Calu3 (cell line): ENCODE data around the gene GARRE1. TPM values are rescaled to one million over a fixed set of nuclear protein-coding genes. Genes with fewer than 3 reads are reported as not detected.

Source experiments
- BruUV-seq: library from RNA; stranded (reverse); fragments of 400-500 nt; replicated peaks from 2 replicates; lab custom pipeline; 2021; lab: Mats Ljungman, UMichigan
- CTCF ChIA-PET: fragments of 300-600 bp; sonication (Branson Sonifier 250); formaldehyde crosslinking; loops from one replicate; lab custom pipeline; 2022; ENCODE audit warnings: antibody characterized with exemption; lab: Charles Lee
- DNase-seq: peaks from one replicate; pipeline ENCODE4 v3.0.0; 2022
- H3K27ac Mint-ChIP-seq: one replicate; pipeline ENCODE4 v1.8.0; 2022; ENCODE audit warnings: mixed read lengths; ENCODE audit not compliant: unreplicated experiment
- H3K27me3 Mint-ChIP-seq: one replicate; pipeline ENCODE4 v1.8.0; 2022; ENCODE audit warnings: mixed read lengths; ENCODE audit not compliant: unreplicated experiment
- H3K36me3 Mint-ChIP-seq: one replicate; pipeline ENCODE4 v1.8.0; 2022; ENCODE audit warnings: mild to moderate bottlenecking, moderate library complexity, mixed read lengths; ENCODE audit not compliant: insufficient read depth, unreplicated experiment
- H3K4me1 Mint-ChIP-seq: one replicate; pipeline ENCODE4 v1.8.0; 2022; ENCODE audit warnings: mild to moderate bottlenecking, low read depth, mixed read lengths; ENCODE audit not compliant: unreplicated experiment
- H3K4me3 Mint-ChIP-seq: one replicate; pipeline ENCODE4 v1.8.0; 2022; ENCODE audit warnings: mild to moderate bottlenecking, low read depth, moderate library complexity, mixed read lengths; ENCODE audit not compliant: unreplicated experiment
- H3K9me3 Mint-ChIP-seq: one replicate; pipeline ENCODE4 v1.8.0; 2022; ENCODE audit warnings: low read depth, mixed read lengths; ENCODE audit not compliant: unreplicated experiment
- intact Hi-C: fragments of 100-400 bp; cut with micrococcal nuclease; formaldehyde crosslinking; loops from one replicate; pipeline ENCODE4 v1.10.0; 2022; ENCODE audit not compliant: unreplicated experiment
- total RNA-seq: library from RNA; stranded (reverse); gene quantifications from 2 replicates; pipeline ENCODE4 v1.2.3, GENCODE V29; 2022
- TF ChIP-seq, protein P1 (sequence below): fragments of 200-600 bp; IDR thresholded peaks from one replicate; pipeline ENCODE4 v1.8.0; 2022; ENCODE audit warnings: antibody characterized with exemption; ENCODE audit not compliant: unreplicated experiment

GARRE1 gene
- total RNA-seq, 1 experiment from 2014 or later = 19.9 TPM

DNA sequence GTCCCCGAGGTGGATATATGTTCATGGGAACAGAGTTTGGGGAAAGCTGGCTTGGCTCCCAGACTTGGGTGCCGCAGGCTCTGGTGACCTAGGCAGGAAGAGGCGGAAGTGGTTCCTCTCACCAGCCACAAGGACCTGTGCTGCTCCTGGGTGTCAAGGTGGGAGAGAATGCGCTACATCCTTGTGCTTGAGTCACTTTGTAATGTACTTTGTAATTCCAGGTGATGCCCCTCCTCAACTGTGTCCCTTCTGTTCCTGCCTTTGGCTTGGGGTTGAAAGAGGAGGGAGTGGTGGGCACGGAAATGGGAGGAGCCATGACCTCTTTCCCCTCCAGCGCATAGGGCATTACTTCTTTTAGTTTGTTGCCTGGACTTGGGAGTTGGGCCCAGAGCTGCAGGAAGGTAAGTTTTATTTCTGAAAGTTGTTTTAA is 10.9 kb downstream of the GARRE1 start:
- intact Hi-C loops = no loop called here
- H3K4me1 Mint-ChIP-seq = peaks cover 32% of the 10 kb centered on the region
- DNase-seq = no peak

DNA sequence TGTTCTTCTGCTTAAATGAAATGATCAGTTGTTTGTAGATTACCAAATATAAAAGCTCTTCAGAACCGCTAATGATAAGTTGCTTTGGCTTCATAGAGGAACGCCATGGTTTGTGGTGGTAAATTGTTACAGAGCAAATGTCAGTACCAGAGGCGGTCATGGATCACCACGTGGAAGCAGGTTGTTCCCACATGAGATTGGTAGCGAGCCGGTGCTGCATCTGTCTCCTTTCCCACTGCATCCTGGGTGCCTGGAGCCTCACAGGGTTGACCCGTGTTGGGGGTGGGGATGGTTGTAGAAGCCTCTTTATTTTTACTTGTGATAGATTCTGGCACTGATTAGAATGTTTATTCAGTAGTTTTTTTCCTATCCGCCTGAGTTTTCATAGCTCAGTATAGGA is 14.7 kb downstream of the GARRE1 start:
- intact Hi-C loops = no loop called here
- no peak for DNase-seq
- CTCF ChIA-PET = interaction anchor here (0.6 kb wide), 1 partner anchor 15 kb away, joined by 4 read pairs; no protein-coding TSS in a partner anchor
- H3K4me3 Mint-ChIP-seq = no peak overlapping the region
- H3K27me3 Mint-ChIP-seq = no peaks in the 10 kb centered on the region
- H3K36me3 Mint-ChIP-seq = no peaks in the 10 kb centered on the region
- TF ChIP-seq, protein P1, sequence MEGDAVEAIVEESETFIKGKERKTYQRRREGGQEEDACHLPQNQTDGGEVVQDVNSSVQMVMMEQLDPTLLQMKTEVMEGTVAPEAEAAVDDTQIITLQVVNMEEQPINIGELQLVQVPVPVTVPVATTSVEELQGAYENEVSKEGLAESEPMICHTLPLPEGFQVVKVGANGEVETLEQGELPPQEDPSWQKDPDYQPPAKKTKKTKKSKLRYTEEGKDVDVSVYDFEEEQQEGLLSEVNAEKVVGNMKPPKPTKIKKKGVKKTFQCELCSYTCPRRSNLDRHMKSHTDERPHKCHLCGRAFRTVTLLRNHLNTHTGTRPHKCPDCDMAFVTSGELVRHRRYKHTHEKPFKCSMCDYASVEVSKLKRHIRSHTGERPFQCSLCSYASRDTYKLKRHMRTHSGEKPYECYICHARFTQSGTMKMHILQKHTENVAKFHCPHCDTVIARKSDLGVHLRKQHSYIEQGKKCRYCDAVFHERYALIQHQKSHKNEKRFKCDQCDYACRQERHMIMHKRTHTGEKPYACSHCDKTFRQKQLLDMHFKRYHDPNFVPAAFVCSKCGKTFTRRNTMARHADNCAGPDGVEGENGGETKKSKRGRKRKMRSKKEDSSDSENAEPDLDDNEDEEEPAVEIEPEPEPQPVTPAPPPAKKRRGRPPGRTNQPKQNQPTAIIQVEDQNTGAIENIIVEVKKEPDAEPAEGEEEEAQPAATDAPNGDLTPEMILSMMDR = no peak
- no TSS peak for BruUV-seq
- H3K9me3 Mint-ChIP-seq = no peaks in the 10 kb centered on the region
- peaks cover 24% of the 10 kb centered on the region for H3K4me1 Mint-ChIP-seq
- H3K27ac Mint-ChIP-seq = no peak overlapping the region

More for the DNA sequence above, 10.9 kb downstream of the GARRE1 start:
- TF ChIP-seq, protein P1 = no peak
- H3K36me3 Mint-ChIP-seq = peaks cover 5% of the 10 kb centered on the region
- no TSS peak for BruUV-seq
- no peaks in the 10 kb centered on the region for H3K9me3 Mint-ChIP-seq
- H3K4me3 Mint-ChIP-seq = no peak overlapping the region
- no peaks in the 10 kb centered on the region for H3K27me3 Mint-ChIP-seq
- CTCF ChIA-PET = no interaction called here
- H3K27ac Mint-ChIP-seq = no peak overlapping the region

DNA sequence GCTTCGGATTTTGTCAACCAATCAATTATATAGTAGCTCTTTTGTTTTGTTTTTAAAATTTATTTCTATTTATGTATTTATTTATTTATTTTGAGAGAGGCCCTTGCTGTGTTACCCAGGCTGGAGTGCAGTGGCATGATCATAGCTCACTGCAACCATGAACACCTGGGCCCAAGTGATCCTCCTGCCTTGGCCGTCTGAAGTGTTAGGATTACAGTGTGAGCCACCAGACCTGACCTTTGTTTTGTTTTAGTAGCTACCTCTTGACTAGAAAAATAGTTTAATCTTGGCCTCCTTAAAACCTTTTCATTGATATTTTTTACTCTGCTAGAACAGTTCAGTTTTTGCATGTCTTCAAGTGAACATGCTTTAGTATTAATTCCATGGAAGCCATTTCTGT is 15.1 kb downstream of the GARRE1 start:
- CTCF ChIA-PET = no interaction called here
- intact Hi-C loops = no loop called here
- no peak for DNase-seq
- H3K4me3 Mint-ChIP-seq = no peak overlapping the region
- no TSS peak for BruUV-seq
- H3K27me3 Mint-ChIP-seq = no peaks in the 10 kb centered on the region
- peaks cover 25% of the 10 kb centered on the region for H3K4me1 Mint-ChIP-seq
- no peaks in the 10 kb centered on the region for H3K9me3 Mint-ChIP-seq
- H3K27ac Mint-ChIP-seq = peak overlapping the region; percentile 72
- TF ChIP-seq, protein P1 = no peak
- no peaks in the 10 kb centered on the region for H3K36me3 Mint-ChIP-seq

DNA sequence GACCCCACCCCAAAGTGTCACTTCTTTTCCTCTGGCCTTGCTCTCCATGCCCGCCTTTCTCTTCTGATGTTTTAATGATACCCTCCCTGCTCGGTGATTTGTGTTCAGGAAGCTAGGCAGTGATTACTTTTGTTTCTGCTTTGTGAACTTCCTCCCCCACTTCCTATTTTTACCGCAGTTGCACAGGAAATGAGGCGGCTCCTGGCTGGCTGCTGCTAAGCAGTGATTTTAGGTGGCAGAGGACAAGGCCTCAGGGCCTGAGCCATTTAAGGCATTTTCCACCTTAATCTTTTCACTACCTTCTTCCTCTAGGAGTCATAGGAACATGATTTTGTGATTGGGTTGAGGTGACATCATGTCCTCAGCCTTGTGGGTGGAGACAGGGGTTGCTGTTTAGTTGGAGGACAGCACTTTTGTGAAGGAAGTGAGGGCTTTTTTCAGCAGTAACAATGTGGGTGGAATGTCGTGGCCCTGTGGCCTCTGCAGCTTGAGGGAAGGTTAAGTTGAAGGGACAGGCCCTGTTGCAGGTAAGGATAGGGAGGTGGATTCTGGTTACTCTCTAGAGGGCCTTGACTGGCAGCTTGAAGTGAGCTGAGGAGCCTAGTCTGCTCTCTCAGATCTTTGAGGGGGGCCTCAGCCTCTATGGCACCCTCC is 15.7 kb downstream of the GARRE1 start:
- TF ChIP-seq, protein P1 = no peak
- H3K27me3 Mint-ChIP-seq = no peaks in the 10 kb centered on the region
- no peaks in the 10 kb centered on the region for H3K9me3 Mint-ChIP-seq
- DNase-seq = peak; percentile 45
- H3K36me3 Mint-ChIP-seq = no peaks in the 10 kb centered on the region
- peak overlapping the region; percentile 10 for H3K4me3 Mint-ChIP-seq
- CTCF ChIA-PET = no interaction called here
- no TSS peak for BruUV-seq
- intact Hi-C loops = no loop called here
- H3K4me1 Mint-ChIP-seq = peaks cover 30% of the 10 kb centered on the region
- peak overlapping the region; percentile 72 for H3K27ac Mint-ChIP-seq
